ENCODE results near the gene RASEF.
"Not testable (repeated sequence)": the region's sequence is repeated elsewhere in the genome, so short reads cannot be mapped to it uniquely, and the experiment has no call there.

Gene RASEF

DNA sequence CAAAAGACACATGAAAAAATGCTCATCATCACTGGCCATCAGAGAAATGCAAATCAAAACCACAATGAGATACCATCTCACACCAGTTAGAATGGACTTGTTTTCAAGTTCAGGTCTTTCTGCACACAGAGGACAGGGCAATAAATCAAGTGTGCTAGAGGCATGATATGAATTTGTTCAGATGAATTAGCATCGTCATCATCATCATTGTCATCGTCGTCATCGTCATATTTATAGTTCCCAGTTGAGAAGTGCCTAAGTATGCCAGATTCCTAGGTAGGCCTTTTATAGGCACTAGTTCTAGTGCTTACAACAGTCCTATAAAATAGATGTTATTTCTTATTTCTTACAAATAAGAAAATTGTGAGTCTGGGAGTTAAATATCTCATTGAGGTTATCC lies 34.7 kb upstream of the RASEF start:
- H4K20me1 ChIP-seq (ENCODE audit: insufficient read depth, low read length), result no peaks in the 10 kb centered on the region
- no peaks in the 10 kb centered on the region for H3K79me2 ChIP-seq (ENCODE audit: insufficient read depth, low read length)
- no peaks in the 10 kb centered on the region for H3K4me1 ChIP-seq (ENCODE audit: insufficient read depth, low read length, severe bottlenecking)
- TF ChIP-seq EZH2 (IDR thresholded peaks at IDR 0.05; ENCODE audit: borderline replicate concordance, low read length), result no peak
- TF ChIP-seq, protein P1, sequence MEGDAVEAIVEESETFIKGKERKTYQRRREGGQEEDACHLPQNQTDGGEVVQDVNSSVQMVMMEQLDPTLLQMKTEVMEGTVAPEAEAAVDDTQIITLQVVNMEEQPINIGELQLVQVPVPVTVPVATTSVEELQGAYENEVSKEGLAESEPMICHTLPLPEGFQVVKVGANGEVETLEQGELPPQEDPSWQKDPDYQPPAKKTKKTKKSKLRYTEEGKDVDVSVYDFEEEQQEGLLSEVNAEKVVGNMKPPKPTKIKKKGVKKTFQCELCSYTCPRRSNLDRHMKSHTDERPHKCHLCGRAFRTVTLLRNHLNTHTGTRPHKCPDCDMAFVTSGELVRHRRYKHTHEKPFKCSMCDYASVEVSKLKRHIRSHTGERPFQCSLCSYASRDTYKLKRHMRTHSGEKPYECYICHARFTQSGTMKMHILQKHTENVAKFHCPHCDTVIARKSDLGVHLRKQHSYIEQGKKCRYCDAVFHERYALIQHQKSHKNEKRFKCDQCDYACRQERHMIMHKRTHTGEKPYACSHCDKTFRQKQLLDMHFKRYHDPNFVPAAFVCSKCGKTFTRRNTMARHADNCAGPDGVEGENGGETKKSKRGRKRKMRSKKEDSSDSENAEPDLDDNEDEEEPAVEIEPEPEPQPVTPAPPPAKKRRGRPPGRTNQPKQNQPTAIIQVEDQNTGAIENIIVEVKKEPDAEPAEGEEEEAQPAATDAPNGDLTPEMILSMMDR (IDR thresholded peaks at IDR 0.05; ENCODE audit: low read length), result no peak
- H3F3A ChIP-seq (ENCODE audit: insufficient read depth, low read length), result no peaks in the 10 kb centered on the region
- H3K4me2 ChIP-seq (ENCODE audit: low read length), result no peak overlapping the region
- no peak overlapping the region for H3K4me3 ChIP-seq (ENCODE audit: low read depth, low read length, poor library complexity, severe bottlenecking)
- no peaks in the 10 kb centered on the region for H3K9me3 ChIP-seq (ENCODE audit: low read length)
- H3K36me3 ChIP-seq (ENCODE audit: insufficient read depth, low read length), result no peaks in the 10 kb centered on the region
- H2AFZ ChIP-seq (ENCODE audit: low read length), result no peak overlapping the region
- no peaks in the 10 kb centered on the region for H3K9me2 ChIP-seq (ENCODE audit: low read depth, low read length)
- no peaks in the 10 kb centered on the region for H3K27me3 ChIP-seq (ENCODE audit: insufficient read depth, low read length)
- no peak overlapping the region for H3K9ac ChIP-seq (ENCODE audit: low read length)
- no peak overlapping the region for H3K27ac ChIP-seq (ENCODE audit: low read depth, low read length, poor library complexity, severe bottlenecking)

DNA sequence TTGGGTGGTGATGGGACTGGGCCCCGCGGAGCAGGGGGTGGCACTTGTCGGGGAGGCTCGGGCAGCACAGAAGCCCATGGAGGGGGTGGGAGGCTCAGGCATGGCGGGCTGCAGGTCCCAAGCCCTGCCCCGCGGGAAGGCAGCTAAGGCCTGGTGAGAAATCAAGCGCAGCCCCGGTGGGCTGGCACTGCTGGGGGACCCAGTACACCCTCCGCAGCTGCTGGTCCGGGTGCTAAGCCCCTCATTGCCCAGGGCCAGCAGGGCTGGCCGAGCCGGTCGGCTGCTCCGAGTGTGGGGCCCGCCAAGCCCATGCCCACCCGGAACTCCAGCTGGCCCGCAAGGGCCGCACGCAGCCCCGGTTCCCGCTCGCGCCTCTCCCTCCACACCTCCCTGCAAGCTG lies 30.4 kb upstream of the RASEF start:
- H3K79me2 ChIP-seq (ENCODE audit: insufficient read depth, low read length); H3K27ac ChIP-seq (ENCODE audit: low read depth, low read length, poor library complexity, severe bottlenecking); H3K9me3 ChIP-seq (ENCODE audit: low read length); H3K36me3 ChIP-seq (ENCODE audit: insufficient read depth, low read length); H2AFZ ChIP-seq (ENCODE audit: low read length); H3F3A ChIP-seq (ENCODE audit: insufficient read depth, low read length); H3K27me3 ChIP-seq (ENCODE audit: insufficient read depth, low read length); H3K4me2 ChIP-seq (ENCODE audit: low read length); H4K20me1 ChIP-seq (ENCODE audit: insufficient read depth, low read length); H3K9ac ChIP-seq (ENCODE audit: low read length); H3K4me3 ChIP-seq (ENCODE audit: low read depth, low read length, poor library complexity, severe bottlenecking); H3K4me1 ChIP-seq (ENCODE audit: insufficient read depth, low read length, severe bottlenecking); H3K9me2 ChIP-seq (ENCODE audit: low read depth, low read length): not testable (repeated sequence)

DNA sequence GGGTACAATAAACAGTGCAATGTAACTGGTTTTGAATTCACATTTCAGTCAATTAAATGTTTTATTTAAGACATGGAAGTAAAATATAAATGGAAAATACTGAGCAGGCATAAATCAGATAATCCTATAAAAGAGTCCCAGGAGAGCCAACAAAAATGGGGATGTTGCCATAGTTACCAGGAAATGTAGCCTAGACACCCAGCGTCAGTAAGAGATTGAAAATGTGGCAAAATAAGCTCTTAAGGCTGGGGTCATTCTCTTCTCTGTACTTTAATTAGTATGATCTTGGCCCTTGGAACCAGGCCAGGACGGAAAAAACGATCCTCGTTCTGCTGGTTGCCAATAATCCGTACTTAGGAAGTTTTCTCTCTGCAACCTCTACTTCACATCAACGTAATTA lies 18.9 kb upstream of the RASEF start:
- Histone ChIP-seq H3F3A (ENCODE audit: insufficient read depth, low read length) (no peaks in the 10 kb centered on the region), H3K9me2 (ENCODE audit: low read depth, low read length) (no peaks in the 10 kb centered on the region), H3K79me2 (ENCODE audit: insufficient read depth, low read length) (no peaks in the 10 kb centered on the region), H3K4me2 (ENCODE audit: low read length) (no peak overlapping the region), H4K20me1 (ENCODE audit: insufficient read depth, low read length) (no peaks in the 10 kb centered on the region), H3K27ac (ENCODE audit: low read depth, low read length, poor library complexity, severe bottlenecking) (no peak overlapping the region), H3K9ac (ENCODE audit: low read length) (no peak overlapping the region), H3K4me1 (ENCODE audit: insufficient read depth, low read length, severe bottlenecking) (no peaks in the 10 kb centered on the region), H3K27me3 (ENCODE audit: insufficient read depth, low read length) (no peaks in the 10 kb centered on the region), H3K9me3 (ENCODE audit: low read length) (no peaks in the 10 kb centered on the region), H3K36me3 (ENCODE audit: insufficient read depth, low read length) (no peaks in the 10 kb centered on the region), H3K4me3 (ENCODE audit: low read depth, low read length, poor library complexity, severe bottlenecking) (no peak overlapping the region), H2AFZ (ENCODE audit: low read length) (no peak overlapping the region)
- TF ChIP-seq EZH2 (IDR thresholded peaks at IDR 0.05; ENCODE audit: borderline replicate concordance, low read length), result no peak
- TF ChIP-seq, protein P1 (IDR thresholded peaks at IDR 0.05; ENCODE audit: low read length), result no peak

DNA sequence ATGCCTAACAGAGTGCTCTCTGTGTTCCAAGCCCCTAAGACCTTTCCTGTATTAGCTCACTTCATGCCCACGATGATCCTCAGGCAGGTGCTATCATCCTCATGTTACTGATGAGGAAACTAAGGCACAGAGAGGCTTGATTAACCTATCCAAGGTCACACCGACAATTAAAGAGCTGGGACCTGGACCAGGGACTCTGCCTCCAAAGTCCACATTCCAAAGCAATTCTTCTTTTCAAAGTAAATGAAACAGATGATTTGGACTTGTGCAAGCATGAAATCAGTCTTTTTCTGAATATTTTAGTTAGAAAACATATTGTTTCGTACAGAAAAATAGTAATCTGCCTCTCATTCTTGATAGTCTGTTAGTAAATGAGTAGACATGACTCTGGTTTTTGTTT lies 18.1 kb upstream of the RASEF start:
- Histone ChIP-seq H3K9me3 (ENCODE audit: low read length) (no peaks in the 10 kb centered on the region), H3K27me3 (ENCODE audit: insufficient read depth, low read length) (no peaks in the 10 kb centered on the region), H3K4me3 (ENCODE audit: low read depth, low read length, poor library complexity, severe bottlenecking) (no peak overlapping the region), H3K4me2 (ENCODE audit: low read length) (no peak overlapping the region), H3K9ac (ENCODE audit: low read length) (no peak overlapping the region), H3F3A (ENCODE audit: insufficient read depth, low read length) (no peaks in the 10 kb centered on the region), H3K79me2 (ENCODE audit: insufficient read depth, low read length) (no peaks in the 10 kb centered on the region), H3K36me3 (ENCODE audit: insufficient read depth, low read length) (no peaks in the 10 kb centered on the region), H4K20me1 (ENCODE audit: insufficient read depth, low read length) (no peaks in the 10 kb centered on the region), H3K9me2 (ENCODE audit: low read depth, low read length) (no peaks in the 10 kb centered on the region), H2AFZ (ENCODE audit: low read length) (no peak overlapping the region), H3K4me1 (ENCODE audit: insufficient read depth, low read length, severe bottlenecking) (no peaks in the 10 kb centered on the region), H3K27ac (ENCODE audit: low read depth, low read length, poor library complexity, severe bottlenecking) (no peak overlapping the region)
- TF ChIP-seq EZH2 (IDR thresholded peaks at IDR 0.05; ENCODE audit: borderline replicate concordance, low read length), result no peak
- TF ChIP-seq, protein P1 (IDR thresholded peaks at IDR 0.05; ENCODE audit: low read length), result no peak

DNA sequence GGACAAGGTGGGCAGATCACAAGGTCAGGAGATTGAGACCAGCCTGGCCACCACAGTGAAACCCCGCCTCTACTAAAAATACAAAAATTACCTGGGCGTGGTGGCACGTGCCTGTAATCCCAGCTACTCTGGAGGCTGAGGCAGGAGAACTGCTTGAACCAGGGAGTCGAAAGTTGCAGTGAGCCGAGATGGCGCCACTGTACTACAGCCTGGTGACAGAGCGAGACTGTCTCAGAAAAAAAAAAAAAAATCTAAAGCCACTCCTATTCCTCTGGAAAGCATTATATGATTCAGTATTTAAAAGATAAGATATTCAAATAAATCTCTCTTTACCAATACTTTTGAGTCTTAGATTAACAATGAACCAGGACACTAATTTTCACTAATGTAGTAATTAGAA lies 13.0 kb upstream of the RASEF start:
- H3K9me3 ChIP-seq (ENCODE audit: low read length); H3F3A ChIP-seq (ENCODE audit: insufficient read depth, low read length); H3K27me3 ChIP-seq (ENCODE audit: insufficient read depth, low read length); H3K4me1 ChIP-seq (ENCODE audit: insufficient read depth, low read length, severe bottlenecking); H3K79me2 ChIP-seq (ENCODE audit: insufficient read depth, low read length); H2AFZ ChIP-seq (ENCODE audit: low read length); H3K4me2 ChIP-seq (ENCODE audit: low read length); H3K9ac ChIP-seq (ENCODE audit: low read length); H3K27ac ChIP-seq (ENCODE audit: low read depth, low read length, poor library complexity, severe bottlenecking); H4K20me1 ChIP-seq (ENCODE audit: insufficient read depth, low read length); H3K4me3 ChIP-seq (ENCODE audit: low read depth, low read length, poor library complexity, severe bottlenecking); H3K9me2 ChIP-seq (ENCODE audit: low read depth, low read length); H3K36me3 ChIP-seq (ENCODE audit: insufficient read depth, low read length): not testable (repeated sequence)

DNA sequence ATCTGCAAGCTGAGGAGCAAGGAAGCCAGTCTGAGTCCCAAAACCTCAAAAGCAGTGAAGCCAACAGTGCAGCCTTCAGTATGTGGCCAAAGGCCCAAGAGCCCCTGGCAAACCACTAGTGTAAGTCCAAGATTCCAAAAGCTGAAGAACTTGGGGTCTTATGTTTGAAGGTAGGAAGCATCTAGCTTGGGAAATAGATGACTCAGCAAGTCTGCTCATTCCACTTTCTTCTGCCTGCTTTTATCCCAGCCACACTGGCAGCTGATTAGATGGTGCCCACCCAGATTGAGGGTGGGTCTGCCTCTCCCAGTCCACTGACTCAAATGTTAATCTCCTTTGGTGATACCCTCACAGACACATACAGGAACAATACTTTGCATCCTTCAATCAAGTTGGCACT lies 9.6 kb upstream of the RASEF start:
- H3K27ac ChIP-seq (ENCODE audit: low read depth, low read length, poor library complexity, severe bottlenecking); H3F3A ChIP-seq (ENCODE audit: insufficient read depth, low read length); H3K79me2 ChIP-seq (ENCODE audit: insufficient read depth, low read length); H3K9me3 ChIP-seq (ENCODE audit: low read length); H3K4me3 ChIP-seq (ENCODE audit: low read depth, low read length, poor library complexity, severe bottlenecking); H3K4me2 ChIP-seq (ENCODE audit: low read length); H4K20me1 ChIP-seq (ENCODE audit: insufficient read depth, low read length); H2AFZ ChIP-seq (ENCODE audit: low read length); H3K9me2 ChIP-seq (ENCODE audit: low read depth, low read length); H3K9ac ChIP-seq (ENCODE audit: low read length); H3K27me3 ChIP-seq (ENCODE audit: insufficient read depth, low read length); H3K36me3 ChIP-seq (ENCODE audit: insufficient read depth, low read length); H3K4me1 ChIP-seq (ENCODE audit: insufficient read depth, low read length, severe bottlenecking): not testable (repeated sequence)

Measured in OCI-LY1 (cell line).